Right renal cortex interstitium (tissue), 3 donors: Measurements from ENCODE around the gene MIPEP. TPM values are rescaled to one million over a fixed set of nuclear protein-coding genes. Genes with fewer than 3 reads are reported as not detected.

Source experiments
- DNase-seq, 3 donors: peaks; one replicate each; pipeline ENCODE4 v3.0.0-alpha.2; 2013; ENCODE audit warnings: low read depth in 3 of 3, low spot score in 2 of 3
- polyA plus RNA-seq, 3 donors: library from polyadenylated mRNA; unstranded; fragments of 120-200 nt; gene quantifications; one replicate each; pipeline ENCODE4 v1.2.1, GENCODE V29; 2013; ENCODE audit not compliant: insufficient read length in 3 of 3

Gene MIPEP
- polyA plus RNA-seq, 3 donors: 29.6 to 33.7 (median 29.8) TPM

DNA sequence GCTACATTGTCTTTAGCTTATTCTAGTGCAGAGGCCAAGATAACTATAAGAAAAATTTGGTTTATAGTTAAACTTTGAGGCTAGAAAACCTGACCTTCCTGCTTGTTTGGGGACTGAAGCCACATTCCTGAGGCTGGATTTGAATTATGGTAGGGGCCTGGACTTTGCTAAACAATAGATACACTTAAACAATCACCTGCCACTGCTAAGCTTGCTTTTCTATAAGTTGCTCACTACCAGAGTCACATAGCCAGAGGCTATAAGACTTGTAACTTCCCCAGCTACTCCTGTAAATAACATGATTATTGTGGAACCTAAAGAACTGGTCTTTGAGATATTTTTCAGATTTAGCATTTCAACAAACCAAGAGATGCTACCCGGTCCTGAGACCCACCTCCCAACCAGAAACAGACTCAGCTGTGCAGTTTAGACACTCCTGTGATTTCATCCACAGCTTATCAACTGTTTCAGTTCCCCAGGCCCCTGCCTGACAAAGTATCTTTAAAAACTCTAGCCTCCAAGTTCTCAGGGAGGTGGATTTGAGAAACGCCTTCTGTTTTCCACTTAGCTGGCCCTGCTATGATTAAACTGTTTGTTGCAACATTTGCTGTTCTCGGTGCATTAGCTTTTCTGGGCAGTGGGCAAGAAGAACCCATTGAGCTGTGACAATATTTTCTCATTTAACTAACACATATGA, 77.7 kb downstream of the MIPEP start:
- DNase-seq: no peak

DNA sequence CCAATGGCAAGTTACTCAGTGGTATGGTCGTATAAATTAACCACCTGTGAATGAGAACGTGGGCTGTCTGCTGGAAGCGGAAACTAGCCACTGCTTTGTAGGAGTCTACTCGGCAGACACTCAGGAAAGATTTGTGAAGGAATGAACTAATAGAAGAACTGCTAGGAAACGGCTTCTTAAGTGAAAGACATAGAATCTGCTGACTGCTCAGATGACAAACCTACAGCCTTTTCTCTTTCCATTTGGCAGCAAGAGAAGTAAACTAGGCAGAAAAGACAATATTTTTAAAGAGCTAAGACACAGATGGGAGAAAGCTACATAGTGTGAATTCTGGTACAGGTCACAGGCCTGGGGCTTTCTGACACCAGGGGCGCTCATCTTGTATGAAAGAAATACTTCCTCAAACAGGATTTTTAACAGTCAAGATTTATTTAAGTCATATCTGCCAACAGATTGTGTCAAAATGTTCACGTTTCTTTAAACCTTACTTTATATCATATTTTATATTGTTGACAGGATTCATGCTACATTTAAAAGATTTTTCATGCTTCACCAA, 78.4 kb downstream of the MIPEP start:
- DNase-seq: no peak

DNA sequence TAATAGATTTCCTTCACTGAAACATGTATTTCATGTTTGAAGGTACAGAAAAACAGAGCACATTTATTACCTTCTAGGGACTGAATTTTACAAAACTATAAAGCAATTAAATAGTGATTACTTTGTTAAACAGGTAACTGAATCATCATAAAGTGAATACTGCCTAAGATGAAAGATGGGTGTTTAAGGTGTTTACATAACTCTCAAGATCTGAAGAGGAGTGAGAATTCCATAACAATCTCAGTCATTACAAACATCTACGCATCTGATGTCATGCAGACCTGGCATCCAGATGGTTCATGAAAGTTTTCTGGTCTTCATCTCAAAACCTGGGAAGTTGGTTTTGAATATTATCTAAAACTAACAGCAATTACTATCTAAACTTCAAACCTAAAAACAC, 80.4 kb downstream of the MIPEP start:
- DNase-seq: no peak

DNA sequence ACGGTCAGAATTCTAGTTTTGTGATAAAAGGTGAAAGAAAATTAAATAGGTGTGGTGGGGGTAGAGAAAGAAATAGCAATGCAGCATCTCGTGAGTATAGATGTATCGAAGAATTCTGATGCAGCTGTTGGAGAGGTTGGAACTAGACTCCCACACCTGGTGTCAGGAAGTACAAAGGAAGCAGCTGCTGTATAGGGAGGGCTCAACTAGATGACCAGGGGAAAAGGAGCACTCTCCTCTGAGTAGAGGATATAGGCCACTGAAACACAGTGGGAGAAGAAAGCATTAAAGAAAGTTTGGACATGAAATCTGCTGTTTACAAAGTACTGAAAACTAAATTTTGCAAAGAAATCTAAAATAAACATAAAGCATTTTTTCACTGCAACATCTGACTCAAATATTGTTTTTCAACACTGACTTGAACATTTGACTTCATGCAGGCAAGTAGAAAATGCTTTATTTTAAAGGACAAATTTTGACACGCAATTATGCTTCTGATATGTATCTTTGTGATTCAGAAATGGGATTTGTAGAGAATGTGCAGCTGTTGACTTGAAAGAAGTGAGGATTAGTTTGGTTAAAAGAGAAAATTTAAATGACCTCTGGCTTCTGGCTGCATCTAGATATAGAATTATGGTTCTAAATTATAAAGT, 82.2 kb downstream of the MIPEP start:
- DNase-seq: no peak

DNA sequence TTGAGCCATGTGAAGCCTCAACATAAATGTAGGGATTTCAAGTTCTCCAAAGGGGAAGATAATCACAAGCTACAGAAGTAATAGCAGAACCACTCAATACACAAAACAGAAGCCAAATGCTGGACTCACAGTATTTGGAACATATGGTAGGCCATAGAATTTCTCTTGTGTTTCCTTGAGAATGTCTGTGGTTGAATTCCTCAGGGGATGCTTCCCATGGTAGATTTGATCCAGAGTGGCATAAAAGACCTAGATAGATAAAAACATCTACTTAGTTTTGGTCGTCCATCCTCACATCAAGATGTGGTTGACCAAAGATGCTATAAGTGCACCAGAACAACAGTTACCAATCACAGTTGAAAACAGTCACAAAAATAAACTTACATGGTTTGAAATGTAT, 83.4 kb downstream of the MIPEP start:
- no peak for DNase-seq

DNA sequence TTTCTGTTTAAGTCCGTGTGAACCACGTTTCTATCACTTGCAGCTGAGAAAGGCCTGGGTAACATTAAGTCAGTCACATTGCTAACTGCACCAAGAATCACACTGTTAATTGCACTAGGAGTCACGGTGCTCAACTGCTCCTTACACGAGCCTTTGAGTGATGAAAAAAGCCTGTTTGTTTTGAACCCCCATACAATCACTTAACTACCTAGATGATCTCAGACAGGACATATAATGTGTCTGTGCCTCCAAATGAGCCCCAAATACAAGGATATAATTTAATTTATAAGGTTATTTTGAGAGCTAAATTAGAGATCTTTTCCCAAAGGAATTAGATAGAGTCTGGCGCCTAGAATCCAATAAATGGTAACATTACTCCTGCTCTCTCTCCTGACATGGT, 84.1 kb downstream of the MIPEP start:
- DNase-seq: no peak

DNA sequence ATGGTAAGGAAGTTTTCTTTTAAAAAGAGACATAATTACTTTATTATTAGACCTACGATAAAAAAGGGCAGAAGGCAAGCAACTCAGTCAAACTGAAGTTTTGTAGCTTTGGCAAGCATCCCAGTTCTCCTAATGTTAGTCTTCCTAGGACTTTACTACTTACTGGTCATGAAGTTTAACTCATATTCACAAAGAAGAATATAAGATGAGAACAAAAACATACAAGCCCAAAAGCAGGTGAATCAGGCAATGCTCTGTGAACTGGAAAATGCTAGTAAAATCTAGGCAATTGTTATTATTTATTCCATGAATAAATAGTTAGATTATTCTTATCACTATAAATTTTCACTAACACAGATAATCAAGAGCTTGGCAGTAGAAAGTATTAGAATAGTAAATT, 85.0 kb downstream of the MIPEP start:
- no peak for DNase-seq

DNA sequence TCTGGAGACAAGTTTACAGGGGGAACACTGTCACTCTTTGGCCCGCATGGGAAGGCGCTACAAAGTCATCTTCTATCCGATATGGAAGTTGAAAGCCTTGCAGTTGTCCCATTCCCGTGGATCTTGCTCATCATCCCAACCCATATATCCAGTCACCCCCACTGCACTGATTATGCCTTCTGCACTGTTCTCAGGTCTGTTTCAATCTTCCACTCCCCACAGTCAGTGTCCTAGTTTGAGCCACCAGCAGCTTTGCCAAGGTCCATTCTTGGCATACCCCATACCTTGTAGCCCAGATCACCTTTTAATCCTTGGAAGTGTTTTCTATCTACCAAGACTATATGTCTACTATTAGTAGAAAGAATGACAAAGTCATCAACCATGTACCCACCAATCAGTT, 88.1 kb downstream of the MIPEP start:
- DNase-seq: no peak

DNA sequence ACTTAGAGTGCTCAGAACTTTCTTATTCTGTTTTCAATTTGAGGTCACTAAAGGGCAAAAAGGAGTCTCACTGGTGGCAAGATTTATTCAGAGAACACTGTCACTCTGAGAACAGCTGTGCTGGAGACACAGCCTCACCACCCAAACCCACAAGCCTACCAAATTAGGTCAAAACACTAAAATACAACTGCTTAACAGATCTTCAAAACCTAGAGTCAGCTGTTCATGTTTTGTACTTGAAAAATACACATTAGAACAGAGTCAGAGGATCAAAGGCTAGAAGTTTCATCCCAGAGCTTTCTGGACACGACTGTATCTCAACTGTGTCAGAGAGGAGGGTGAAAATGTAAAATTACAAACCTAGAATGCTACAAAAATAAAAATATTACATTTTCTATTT, 89.3 kb downstream of the MIPEP start:
- no peak for DNase-seq

DNA sequence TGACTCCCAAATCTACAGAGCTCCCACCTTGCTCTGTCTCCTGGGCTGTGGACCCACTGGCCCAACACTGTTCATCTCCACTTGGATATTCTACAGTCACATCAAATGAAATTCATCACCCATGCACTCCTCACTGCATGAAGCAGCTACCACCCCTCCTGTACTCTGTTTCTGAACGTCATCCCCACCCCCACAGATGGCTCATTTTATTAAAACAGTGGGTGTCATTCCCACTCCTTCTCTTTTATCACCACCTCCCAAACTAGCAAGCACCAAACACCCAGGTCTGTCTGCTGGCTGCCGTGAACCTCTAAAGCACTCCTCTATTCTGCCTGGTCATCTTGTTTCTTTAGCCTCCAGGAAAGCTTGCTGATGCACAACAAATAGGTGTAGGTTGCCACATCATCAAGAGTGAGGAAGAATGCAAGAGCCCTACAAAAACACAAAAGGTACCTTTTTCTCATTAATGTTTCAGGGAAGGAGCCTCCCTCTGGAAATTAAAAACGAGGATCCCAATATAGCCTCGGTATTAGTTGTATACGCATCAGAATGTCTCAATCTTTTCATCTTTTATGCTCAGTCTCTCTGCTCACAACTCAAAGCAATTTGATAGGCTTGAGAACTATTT, 91.8 kb downstream of the MIPEP start:
- DNase-seq: no peak

DNA sequence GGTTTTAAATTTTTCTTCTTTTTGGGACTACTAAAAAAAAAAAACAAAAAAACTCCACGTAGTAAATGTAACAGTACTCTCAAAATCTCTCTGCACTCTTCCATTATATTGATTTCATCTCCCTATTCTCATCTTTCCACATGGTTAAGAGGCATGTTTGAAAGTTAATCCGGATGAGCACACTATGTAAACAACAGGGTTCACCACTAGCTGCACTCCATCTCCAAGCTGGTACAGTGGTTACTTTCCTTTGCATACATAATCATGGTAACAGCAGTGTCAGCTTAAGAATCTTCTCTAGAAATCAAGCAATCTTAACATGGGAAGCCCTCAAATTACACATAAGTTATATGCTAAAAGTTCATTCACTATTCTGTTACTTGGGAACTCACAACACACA, 92.6 kb downstream of the MIPEP start:
- DNase-seq: no peak

DNA sequence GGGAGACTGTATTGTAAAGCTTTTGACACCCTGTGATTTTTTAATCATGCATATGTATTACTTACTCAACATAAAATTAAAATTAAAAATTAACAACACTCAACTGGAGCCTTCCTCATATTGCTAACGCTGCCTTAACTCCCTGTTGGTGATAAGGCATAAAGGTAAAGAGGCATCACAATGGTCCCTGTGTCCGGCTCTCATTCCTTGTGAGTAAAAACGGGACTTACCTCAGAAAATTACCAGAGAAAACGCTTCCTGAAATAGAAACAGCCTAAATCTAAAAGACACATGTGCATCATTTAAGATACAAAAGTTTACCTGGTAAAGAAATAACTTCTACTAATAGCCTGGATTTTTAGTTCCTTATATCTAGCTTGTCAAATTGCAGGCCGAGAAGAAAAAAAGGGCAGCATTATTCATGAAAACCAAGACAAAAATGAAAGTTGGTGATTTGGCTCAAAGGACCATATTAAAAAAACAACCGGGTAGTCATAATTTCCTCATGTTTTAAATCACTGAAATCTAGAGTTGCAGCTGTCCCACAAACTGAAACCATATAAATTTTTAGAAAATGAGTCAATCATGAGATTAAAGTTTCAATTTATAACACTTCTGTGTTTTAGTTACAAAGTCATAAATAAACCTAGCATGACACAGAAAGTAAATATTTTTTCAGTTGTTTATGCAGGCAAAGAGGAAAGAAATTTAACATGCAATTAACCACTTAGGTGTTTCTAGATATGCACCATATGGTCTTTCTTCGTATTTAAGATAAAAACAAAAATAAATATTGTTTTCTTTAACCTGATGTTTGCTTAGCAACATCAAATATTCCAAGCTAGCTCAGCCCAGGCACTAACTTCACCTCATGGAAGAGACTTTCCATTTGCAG, 94.7 kb downstream of the MIPEP start:
- no peak for DNase-seq

DNA sequence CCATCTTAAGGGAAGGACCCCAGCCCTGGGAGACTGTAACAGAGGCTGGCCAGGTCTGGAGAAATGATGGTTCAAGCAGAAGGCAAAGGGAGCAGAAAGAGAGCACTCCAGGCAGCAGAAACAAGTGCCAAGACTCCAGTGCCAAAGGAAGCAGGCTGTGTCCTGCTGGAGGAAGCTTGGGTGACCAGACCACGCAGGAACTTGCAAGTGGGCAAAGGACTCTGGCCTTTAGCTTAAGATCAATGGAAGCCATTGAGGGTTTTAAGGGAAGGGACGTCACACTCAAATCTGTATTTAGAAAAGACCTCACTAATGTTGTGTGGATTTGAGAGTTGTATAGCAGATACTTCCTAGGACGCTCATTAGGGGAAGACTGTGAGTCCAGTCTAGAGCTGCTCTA, 95.5 kb downstream of the MIPEP start:
- no peak for DNase-seq

DNA sequence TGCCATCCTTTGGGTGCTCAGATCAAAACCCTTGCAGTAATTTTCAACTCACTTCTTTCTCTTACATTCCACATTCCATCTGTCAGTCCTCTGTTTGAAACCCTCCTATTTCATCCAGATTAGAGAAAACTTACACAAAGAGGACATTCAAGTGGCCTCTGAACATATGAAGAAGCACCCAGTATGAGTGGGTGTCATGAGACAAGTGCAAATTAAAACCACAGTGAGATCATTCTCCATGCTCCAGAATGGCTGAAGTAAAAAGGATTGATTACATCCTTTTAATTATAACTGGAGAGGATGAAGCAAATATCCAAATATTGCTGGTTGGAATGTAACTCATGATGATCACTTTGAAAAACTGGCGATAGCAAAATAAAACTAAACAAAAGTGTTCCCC, 96.5 kb downstream of the MIPEP start:
- no peak for DNase-seq

DNA sequence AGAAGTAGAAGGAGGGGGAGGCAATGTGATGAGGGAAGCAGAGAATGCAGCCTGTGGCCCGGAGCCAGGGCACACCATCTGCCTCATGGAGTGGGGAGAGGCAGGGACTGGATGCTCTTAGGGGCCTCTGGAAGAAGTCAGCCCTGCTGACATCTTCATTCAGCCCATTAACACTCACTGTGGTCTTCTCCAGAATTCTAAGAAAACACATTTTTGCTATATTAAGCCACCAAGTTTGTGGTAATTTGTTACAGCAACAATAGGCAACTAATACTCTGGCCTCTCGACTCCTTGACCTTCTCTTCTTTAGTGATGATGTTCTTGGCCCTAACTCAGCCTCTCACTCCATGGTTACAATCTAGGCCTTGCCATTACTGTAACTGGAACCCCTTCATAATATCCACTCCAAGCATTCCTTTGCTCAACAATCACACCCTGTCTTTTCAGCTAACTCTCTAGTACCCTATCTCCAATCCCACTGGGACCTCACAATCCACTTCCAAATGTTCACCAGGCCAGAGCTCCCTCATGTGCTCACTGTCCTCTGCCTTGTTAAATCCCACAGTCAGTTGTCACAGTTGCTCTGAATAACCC, 98.5 kb downstream of the MIPEP start:
- no peak for DNase-seq

DNA sequence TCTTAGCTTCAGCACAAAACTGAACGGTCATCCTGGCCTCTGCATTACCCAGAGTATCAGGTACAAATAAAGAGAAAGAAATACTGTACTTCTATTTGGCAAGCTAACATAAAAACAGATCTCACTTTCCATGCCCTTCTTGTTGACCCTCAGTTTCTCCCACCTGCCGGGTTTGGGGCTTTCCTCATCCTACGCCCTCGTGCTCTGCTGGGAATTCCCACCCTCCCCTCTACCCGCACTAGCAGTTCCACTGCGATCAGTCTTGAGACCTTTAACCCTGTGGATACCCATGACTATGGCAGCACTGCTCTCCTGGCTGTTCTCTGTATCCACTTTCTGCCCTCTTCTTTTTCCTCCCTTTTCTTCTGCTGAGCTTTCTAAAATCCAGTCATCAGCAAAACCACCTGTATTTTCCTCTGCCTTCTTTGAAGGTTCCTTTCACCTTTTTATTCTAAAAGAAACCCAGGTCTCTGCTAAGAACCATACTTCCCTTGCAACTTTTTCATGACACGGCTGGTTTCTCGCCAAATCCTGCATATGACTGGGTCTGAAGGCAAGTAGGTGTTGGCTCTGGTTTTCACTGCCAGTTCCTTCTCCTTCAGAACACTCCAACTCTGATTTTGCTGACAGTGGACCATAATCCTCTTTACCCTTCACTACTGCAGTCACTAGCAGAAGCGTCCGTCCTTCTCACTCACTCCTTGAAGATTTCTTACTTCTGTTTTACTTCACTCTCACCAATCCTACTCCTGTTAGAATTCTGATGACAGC, 99.4 kb downstream of the MIPEP start:
- no peak for DNase-seq

DNA sequence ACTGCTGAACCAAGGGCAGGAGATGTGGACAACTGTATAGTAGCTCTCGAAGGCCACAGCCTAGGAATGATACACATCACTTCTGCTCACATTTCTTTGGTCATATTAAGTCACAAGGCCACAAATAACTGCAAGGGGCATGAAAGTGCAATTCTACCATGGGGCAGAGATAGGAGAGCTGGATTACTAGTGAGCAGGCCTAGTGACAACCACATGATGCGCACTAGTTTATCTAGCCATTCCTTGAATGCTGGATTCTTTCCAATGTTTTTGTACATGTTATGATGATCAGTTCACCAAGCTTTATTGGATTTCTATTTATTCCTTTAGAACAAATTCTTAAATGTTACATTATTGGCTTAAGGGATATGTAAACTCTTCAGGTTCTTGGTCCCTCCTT, 100.7 kb downstream of the MIPEP start:
- DNase-seq: no peak

DNA sequence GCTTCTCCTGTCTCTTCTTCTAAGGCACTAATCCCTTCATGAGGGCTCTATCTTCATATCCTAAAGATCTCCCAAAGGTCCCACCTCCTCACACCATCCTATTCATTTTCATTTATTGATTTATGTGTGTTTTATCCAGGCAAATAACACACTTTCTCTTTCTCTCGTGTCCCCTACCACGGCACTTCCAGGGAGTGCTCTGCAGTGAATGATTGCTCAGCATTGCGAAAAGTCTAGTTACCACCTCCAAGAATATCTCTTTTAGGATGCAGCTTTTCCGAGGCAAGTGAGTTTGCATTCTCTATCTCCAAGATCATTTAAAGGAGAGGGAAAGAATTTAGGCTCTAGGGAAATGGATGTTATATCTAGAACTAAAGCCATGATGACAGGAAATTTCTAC, 101.7 kb downstream of the MIPEP start:
- DNase-seq: no peak

DNA sequence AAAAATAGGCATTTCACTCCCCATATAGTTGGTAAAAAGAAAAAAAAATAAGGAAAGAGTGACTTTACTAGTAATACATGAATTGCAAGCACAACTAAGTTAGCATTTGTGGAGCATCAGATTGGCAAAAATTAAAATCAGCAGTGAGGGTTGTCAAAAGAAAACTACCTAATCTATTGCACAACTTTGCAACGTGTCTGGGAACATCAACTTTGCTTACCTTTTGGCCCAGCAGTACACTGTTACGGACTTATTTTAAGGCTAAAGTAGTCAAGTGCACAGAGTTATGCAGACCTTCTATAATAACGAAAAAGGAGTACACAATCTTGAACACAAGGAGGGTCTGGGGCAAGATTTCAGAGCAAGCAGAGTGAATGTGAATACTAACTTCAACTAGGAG, 102.6 kb downstream of the MIPEP start:
- no peak for DNase-seq

DNA sequence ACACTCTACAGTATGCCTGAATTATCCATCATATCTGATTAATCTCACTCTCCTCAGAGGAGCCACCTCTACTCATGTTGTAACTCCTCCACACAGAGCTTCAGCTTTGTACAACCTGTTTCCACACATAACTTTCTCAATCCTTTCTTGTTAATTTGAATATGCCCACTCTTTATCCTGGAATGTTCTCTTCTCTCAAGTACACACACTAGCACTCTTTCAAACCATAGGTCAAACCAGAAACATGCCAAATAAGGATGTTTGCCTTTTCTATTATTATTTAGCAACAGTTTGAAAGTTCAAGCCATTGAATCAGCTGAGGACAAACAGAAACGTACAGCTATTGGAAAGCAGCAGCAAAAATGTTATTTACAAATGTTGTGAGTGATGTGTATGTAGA, 110.3 kb downstream of the MIPEP start:
- no peak for DNase-seq
